Measurements from ENCODE around the gene CFAP46.

CFAP46 gene

DNA sequence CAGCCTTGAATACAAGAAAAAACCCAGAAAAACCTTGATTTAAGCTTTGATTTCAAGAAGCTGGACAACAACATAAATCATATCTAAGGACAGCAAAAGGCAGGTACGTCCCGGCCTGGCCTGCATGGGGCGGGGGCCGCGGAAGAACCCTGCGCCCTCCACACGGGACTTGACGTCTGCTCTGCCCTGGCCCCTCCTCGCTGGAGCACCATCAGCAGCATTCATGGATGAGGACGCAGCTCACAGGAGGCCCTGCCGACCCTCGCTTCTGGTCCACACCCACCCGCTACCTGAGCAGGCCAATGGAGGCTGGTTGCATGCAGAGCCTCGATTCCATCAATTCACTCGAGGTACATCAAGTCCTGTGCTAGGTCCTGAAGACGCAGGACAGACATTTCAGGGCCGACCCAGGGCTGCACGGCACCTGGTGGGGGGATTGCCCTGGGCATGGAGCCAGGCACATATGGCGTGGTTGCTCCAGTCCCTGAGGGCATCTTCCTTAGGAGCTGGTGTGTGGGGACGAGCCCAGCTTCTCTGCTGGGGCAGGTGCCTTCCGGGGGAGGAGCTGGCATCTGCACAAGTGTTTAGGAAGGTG, 93.3 kb downstream of the CFAP46 start (continued):
- TF ChIP-seq, protein P1, sequence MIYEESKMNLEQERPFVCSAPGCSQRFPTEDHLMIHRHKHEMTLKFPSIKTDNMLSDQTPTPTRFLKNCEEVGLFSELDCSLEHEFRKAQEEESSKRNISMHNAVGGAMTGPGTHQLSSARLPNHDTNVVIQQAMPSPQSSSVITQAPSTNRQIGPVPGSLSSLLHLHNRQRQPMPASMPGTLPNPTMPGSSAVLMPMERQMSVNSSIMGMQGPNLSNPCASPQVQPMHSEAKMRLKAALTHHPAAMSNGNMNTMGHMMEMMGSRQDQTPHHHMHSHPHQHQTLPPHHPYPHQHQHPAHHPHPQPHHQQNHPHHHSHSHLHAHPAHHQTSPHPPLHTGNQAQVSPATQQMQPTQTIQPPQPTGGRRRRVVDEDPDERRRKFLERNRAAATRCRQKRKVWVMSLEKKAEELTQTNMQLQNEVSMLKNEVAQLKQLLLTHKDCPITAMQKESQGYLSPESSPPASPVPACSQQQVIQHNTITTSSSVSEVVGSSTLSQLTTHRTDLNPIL (CRISPR knock-in tag; IDR thresholded peaks at IDR 0.05; ENCODE audit: low read depth): no peak
- TF ChIP-seq OSR1 (CRISPR knock-in tag; IDR thresholded peaks at IDR 0.05) (no peak), ZNF70 (CRISPR knock-in tag; IDR thresholded peaks at IDR 0.05) (no peak)

DNA sequence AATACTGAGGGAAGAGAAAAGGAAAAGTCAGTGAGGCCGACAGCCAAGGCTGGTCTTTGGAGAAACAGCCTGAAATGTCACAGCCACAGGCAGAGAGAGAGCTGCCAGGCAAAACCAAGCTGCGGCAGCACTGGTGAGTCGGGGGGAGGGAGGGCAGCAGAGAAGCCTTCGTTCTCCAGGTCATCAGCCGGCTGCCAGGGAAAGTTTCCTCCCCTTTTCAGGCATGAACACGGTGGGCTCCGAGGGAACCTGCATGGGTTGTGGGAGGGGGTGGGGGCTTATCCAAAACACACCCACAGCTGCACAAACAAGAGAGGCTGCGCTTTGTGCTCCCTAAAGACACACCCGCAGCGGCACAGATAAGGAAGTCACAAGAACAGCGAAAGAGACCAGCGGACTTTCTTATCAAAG, 94.1 kb downstream of the CFAP46 start:
- TF ChIP-seq, protein P1 (CRISPR knock-in tag; IDR thresholded peaks at IDR 0.05; ENCODE audit: low read depth): no peak
- TF ChIP-seq ZFP30 (CRISPR knock-in tag; IDR thresholded peaks at IDR 0.05): no peak
- no peak for TF ChIP-seq RARB (CRISPR knock-in tag; IDR thresholded peaks at IDR 0.05)
- TF ChIP-seq, protein P2, sequence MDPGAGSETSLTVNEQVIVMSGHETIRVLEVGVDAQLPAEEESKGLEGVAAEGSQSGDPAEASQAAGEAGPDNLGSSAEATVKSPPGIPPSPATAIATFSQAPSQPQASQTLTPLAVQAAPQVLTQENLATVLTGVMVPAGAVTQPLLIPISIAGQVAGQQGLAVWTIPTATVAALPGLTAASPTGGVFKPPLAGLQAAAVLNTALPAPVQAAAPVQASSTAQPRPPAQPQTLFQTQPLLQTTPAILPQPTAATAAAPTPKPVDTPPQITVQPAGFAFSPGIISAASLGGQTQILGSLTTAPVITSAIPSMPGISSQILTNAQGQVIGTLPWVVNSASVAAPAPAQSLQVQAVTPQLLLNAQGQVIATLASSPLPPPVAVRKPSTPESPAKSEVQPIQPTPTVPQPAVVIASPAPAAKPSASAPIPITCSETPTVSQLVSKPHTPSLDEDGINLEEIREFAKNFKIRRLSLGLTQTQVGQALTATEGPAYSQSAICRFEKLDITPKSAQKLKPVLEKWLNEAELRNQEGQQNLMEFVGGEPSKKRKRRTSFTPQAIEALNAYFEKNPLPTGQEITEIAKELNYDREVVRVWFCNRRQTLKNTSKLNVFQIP (CRISPR knock-in tag; IDR thresholded peaks at IDR 0.05; ENCODE audit: borderline replicate concordance, low read depth): no peak
- TF ChIP-seq, protein P3, sequence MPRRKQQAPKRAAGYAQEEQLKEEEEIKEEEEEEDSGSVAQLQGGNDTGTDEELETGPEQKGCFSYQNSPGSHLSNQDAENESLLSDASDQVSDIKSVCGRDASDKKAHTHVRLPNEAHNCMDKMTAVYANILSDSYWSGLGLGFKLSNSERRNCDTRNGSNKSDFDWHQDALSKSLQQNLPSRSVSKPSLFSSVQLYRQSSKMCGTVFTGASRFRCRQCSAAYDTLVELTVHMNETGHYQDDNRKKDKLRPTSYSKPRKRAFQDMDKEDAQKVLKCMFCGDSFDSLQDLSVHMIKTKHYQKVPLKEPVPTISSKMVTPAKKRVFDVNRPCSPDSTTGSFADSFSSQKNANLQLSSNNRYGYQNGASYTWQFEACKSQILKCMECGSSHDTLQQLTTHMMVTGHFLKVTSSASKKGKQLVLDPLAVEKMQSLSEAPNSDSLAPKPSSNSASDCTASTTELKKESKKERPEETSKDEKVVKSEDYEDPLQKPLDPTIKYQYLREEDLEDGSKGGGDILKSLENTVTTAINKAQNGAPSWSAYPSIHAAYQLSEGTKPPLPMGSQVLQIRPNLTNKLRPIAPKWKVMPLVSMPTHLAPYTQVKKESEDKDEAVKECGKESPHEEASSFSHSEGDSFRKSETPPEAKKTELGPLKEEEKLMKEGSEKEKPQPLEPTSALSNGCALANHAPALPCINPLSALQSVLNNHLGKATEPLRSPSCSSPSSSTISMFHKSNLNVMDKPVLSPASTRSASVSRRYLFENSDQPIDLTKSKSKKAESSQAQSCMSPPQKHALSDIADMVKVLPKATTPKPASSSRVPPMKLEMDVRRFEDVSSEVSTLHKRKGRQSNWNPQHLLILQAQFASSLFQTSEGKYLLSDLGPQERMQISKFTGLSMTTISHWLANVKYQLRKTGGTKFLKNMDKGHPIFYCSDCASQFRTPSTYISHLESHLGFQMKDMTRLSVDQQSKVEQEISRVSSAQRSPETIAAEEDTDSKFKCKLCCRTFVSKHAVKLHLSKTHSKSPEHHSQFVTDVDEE (CRISPR knock-in tag; IDR thresholded peaks at IDR 0.05): no peak
- no peak for TF ChIP-seq ZNF565 (CRISPR knock-in tag; conservative IDR thresholded peaks at IDR 0.05; ENCODE audit: low read depth)
- TF ChIP-seq SNAI2 (CRISPR knock-in tag; IDR thresholded peaks at IDR 0.05): no peak
- TF ChIP-seq, protein P4, sequence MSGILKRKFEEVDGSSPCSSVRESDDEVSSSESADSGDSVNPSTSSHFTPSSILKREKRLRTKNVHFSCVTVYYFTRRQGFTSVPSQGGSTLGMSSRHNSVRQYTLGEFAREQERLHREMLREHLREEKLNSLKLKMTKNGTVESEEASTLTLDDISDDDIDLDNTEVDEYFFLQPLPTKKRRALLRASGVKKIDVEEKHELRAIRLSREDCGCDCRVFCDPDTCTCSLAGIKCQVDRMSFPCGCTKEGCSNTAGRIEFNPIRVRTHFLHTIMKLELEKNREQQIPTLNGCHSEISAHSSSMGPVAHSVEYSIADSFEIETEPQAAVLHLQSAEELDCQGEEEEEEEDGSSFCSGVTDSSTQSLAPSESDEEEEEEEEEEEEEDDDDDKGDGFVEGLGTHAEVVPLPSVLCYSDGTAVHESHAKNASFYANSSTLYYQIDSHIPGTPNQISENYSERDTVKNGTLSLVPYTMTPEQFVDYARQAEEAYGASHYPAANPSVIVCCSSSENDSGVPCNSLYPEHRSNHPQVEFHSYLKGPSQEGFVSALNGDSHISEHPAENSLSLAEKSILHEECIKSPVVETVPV (CRISPR knock-in tag; IDR thresholded peaks at IDR 0.05): no peak
- TF ChIP-seq BACH2 (CRISPR knock-in tag; IDR thresholded peaks at IDR 0.05; ENCODE audit: borderline replicate concordance): no peak
- TF ChIP-seq OSR1 (CRISPR knock-in tag; IDR thresholded peaks at IDR 0.05): no peak
- no peak for TF ChIP-seq ISL1 (CRISPR knock-in tag; IDR thresholded peaks at IDR 0.05)
- no peak for TF ChIP-seq ZNF70 (CRISPR knock-in tag; IDR thresholded peaks at IDR 0.05)
- no peak for TF ChIP-seq PPARA (CRISPR knock-in tag; IDR thresholded peaks at IDR 0.05; ENCODE audit: borderline replicate concordance)
- no peak for TF ChIP-seq ZC3H10 (CRISPR knock-in tag; IDR thresholded peaks at IDR 0.05)
- TF ChIP-seq ZFP3 (CRISPR knock-in tag; IDR thresholded peaks at IDR 0.05): no peak
- no peak for ATAC-seq

DNA sequence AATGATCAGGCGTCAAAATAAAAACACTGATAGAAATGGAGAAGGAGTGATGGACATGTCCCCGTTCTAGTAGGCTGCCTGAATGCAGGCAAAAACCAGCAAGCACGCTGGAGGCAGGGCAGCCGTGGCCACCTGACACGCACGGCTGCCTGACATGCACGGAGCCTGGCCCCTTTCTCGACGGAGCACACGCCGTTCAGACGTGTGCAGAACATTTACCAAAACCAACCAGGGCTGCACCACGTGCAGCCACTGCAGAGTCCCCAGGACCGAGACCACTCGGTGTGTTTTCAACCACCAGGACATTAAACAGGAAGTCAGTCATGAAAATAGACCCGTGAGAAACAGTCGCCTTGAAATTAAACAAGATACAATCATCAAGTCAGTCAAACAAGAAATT, 94.5 kb downstream of the CFAP46 start:
- ATAC-seq: no peak
- TF ChIP-seq, protein P2 (CRISPR knock-in tag; IDR thresholded peaks at IDR 0.05; ENCODE audit: borderline replicate concordance, low read depth): no peak
- TF ChIP-seq ZNF565 (CRISPR knock-in tag; conservative IDR thresholded peaks at IDR 0.05; ENCODE audit: low read depth) (no peak), SNAI2 (CRISPR knock-in tag; IDR thresholded peaks at IDR 0.05) (no peak), ARNTL (CRISPR knock-in tag; IDR thresholded peaks at IDR 0.05; ENCODE audit: borderline replicate concordance, low read depth) (no peak), OSR1 (CRISPR knock-in tag; IDR thresholded peaks at IDR 0.05) (no peak), GLIS3 (CRISPR knock-in tag; IDR thresholded peaks at IDR 0.05) (no peak), ZNF70 (CRISPR knock-in tag; IDR thresholded peaks at IDR 0.05) (no peak), TOX (CRISPR knock-in tag; IDR thresholded peaks at IDR 0.05; ENCODE audit: borderline replicate concordance) (no peak), PPARA (CRISPR knock-in tag; IDR thresholded peaks at IDR 0.05; ENCODE audit: borderline replicate concordance) (no peak), RARB (CRISPR knock-in tag; IDR thresholded peaks at IDR 0.05) (no peak), TCF4 (CRISPR knock-in tag; IDR thresholded peaks at IDR 0.05; ENCODE audit: borderline replicate concordance) (no peak)
- TF ChIP-seq, protein P5, sequence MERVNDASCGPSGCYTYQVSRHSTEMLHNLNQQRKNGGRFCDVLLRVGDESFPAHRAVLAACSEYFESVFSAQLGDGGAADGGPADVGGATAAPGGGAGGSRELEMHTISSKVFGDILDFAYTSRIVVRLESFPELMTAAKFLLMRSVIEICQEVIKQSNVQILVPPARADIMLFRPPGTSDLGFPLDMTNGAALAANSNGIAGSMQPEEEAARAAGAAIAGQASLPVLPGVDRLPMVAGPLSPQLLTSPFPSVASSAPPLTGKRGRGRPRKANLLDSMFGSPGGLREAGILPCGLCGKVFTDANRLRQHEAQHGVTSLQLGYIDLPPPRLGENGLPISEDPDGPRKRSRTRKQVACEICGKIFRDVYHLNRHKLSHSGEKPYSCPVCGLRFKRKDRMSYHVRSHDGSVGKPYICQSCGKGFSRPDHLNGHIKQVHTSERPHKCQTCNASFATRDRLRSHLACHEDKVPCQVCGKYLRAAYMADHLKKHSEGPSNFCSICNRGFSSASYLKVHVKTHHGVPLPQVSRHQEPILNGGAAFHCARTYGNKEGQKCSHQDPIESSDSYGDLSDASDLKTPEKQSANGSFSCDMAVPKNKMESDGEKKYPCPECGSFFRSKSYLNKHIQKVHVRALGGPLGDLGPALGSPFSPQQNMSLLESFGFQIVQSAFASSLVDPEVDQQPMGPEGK (CRISPR knock-in tag; IDR thresholded peaks at IDR 0.05; ENCODE audit: borderline replicate concordance): no peak
- TF ChIP-seq, protein P4 (CRISPR knock-in tag; IDR thresholded peaks at IDR 0.05): no peak
- TF ChIP-seq, protein P1 (CRISPR knock-in tag; IDR thresholded peaks at IDR 0.05; ENCODE audit: low read depth): no peak

Data from SK-N-SH treated with all-trans-retinoic acid at 6 μM for 48 hours (cell line).